Subcutaneous adipose tissue (tissue), 4 donors: ENCODE measurements around the gene ADCY7. TPM values are rescaled to one million over a fixed set of nuclear protein-coding genes. Genes with fewer than 3 reads are reported as not detected.

Experiments
- total RNA-seq, 4 donors: library from RNA; depleted of rRNA; stranded (reverse); fragments of >200 nt; gene quantifications; one replicate each; pipeline ENCODE4 v1.1.0, GENCODE V29; 2016
- TF ChIP-seq, protein P1 (sequence below): fragments of 450-650 bp; IDR thresholded peaks from one replicate; pipeline ENCODE4 v1.5.1; 2016; ENCODE audit warnings: low read depth, mild to moderate bottlenecking, control low read depth, antibody characterized with exemption, moderate library complexity

ADCY7 gene
- total RNA-seq, 4 donors from 2014 or later: 16.6 to 42.3 (median 29.1) TPM

DNA sequence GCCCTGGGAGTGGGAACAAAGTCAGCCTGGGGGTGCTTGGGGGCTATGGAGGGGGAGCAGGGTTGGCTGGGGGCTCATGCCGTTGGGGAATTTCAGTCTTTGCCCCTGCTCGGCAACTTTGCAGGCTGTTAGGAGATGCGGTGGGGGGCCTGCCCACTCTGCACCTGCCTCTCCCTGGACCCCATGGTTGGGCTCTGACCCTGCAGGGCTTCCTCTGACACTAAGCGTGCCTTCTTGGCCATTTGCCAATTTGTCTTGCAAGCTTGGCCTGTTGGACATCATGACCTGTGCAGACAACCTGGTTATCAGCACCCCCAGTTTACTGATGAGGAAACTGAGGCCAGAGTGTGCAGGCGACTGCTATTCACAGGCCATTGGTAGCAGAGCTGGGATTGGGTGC lies 14.6 kb downstream of the ADCY7 start:
- TF ChIP-seq, protein P1, sequence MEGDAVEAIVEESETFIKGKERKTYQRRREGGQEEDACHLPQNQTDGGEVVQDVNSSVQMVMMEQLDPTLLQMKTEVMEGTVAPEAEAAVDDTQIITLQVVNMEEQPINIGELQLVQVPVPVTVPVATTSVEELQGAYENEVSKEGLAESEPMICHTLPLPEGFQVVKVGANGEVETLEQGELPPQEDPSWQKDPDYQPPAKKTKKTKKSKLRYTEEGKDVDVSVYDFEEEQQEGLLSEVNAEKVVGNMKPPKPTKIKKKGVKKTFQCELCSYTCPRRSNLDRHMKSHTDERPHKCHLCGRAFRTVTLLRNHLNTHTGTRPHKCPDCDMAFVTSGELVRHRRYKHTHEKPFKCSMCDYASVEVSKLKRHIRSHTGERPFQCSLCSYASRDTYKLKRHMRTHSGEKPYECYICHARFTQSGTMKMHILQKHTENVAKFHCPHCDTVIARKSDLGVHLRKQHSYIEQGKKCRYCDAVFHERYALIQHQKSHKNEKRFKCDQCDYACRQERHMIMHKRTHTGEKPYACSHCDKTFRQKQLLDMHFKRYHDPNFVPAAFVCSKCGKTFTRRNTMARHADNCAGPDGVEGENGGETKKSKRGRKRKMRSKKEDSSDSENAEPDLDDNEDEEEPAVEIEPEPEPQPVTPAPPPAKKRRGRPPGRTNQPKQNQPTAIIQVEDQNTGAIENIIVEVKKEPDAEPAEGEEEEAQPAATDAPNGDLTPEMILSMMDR: no peak

DNA sequence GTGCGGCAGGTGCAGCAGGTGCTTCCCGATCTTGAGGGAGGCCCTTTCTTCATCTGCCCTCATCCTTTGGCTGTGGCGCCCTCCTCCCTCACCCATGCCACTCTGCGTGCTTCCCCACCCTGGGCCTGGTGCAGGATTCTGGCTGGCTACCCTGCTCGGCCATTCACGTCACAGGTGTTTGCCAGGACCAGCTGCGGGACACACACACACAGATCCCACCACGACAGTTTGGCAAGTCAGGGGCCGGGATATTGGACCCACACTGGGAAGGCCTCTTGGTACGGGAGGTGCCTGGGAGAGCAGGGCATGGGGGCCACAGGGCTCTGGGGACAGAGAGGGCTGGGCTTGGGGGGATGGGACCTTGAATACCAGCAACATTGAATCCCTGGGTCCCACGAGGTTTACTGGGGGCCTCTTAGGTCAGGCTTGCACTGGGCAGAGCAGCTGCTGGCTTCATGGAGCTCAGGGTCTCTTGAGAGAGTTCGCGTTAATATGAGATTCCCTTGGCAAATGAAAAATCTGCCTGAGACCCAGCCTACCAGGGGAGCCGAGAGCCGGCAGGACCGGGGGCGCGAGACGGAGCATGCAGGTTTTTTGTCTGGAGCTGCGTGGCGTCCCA lies 15.1 kb downstream of the ADCY7 start:
- TF ChIP-seq, protein P1: no peak

DNA sequence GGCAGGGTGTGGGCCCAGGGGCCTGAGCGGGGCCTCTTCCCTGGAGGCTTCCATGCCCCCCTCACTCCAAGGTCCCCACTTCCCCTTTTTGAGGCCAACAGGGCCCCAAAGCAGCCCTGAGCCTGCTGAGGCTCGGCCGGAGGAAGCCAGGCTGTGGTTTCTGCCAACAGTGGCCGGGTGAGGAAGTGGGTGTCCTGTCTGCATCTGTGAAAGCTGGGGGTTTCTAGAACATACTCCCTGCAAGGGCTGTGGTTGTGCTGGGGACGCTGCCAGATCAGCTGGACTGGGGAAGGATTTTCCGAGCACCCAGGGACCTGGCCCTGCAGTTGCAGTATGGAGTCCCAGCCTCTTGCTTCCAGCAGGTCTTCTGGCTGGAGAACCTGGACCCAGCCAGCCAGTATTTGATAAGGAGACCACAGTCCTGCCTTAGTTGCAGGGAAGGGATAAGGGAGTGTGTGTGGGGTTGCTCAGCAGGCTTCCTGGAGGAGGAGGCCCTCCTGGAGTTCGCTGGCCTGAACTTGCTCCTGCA lies 15.7 kb downstream of the ADCY7 start:
- TF ChIP-seq, protein P1: no peak

DNA sequence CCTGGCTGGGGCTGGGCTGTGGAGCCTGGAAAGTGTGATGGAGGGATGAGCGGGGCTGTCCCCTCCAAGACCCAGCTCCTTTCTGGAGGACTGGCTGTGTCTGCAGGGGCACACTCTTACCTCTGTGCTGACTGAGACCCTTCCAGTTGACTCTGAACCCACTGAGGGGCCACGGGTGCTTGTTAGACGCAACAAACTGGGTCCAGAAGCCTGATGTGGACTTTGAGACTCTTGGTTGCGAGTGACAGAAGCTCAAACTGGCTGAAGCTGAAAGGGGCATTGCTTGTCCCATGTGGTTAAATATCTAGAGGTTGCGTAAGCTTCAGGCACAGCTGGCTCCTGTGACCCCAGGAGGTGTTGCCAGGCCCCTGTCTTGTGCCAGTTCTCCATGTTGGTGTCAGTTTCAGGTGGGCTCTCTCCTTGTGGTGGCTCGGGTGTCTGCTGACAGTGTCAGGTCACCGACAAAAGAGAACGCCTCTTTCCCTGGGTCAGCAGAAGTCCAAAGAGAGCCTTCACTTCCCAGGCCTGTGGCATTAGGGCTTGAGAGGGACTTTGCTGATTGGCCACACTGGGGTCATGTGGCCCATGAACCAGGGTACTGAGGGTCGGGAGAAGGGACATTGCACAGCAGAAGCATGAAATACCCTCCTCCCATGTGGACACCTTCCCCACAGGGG lies 16.7 kb downstream of the ADCY7 start:
- TF ChIP-seq, protein P1: no peak

DNA sequence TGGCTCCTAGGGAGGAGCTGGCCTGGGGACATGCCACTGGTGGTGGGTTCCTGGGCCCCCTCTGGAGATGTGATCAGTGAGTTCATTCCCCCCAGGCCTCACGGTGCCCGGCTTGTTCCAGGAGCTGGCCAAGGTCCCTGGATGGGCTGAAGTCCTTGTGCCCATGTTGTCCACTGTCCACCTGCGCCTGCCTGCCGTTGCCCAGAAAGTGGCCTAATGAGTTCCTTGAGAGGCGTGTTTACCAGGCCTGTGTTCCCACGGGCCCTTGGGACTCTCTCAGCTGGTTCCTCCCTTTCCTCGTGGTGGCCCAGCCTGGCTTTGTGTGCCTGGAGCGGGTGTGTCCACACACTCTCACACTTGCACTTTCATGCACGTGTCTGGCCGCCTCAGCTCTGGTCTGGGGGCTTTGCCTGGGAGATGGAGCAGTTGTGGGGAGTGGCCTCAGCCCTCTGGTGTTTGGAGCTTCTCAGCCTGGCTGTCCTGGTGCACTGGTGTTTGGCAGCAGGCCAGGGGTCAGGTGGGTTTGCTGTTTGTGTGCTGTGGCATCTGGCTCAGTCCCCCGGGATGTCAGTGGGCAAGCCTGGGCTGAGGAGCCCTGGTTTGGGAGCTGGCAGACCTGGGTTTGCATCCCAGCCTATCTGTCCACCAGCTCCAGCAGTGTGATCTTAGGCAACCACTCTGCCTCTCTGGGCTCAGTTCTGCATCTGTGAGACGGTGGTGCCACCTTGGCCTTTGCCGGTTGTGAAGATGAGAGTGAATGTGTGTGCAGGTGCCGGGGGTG lies 18.0 kb downstream of the ADCY7 start:
- TF ChIP-seq, protein P1: no peak

DNA sequence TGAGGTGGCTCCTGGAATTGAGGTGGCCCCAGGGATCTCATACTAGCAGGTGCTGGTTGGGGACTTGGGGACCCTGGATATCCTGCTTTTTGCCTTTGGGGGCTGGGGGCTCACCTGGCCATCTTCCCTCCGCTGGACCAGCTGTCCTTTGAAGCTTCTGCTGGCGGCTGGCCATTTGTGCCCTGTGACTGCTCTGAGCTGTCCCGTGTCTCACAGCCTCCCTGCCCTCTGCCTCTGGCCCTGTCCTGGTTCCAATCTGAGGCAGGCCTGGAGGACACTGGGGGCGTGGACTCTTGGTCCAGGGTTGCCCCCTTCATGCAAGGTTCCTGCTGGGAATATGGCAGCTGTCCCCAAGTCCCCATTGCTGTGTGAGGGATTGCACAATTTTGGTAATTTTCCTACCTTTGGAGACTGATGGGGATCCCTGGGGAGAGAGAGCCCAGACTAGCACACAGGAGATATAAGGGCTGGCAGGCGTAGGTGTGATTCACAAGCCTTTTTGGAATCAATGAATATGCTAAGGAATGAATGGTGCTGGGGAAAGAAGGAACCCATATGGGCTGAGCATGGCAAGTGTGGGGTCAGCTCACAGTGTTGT lies 19.2 kb downstream of the ADCY7 start:
- TF ChIP-seq, protein P1: no peak
